DOHH2 (cell line): ENCODE measurements around the gene TSSK1B.

Experiments
- CTCF ChIP-seq: fragments of 200-600 bp; sonication (generic); IDR thresholded peaks from one replicate; pipeline ENCODE4 v1.5.1; 2014; ENCODE audit warnings: antibody characterized with exemption, mild to moderate bottlenecking, low read depth, low read length; ENCODE audit not compliant: poor library complexity, severe bottlenecking
- EZH2phosphoT487 ChIP-seq: fragments of 200-600 bp; sonication (generic); IDR thresholded peaks from 2 replicates; pipeline ENCODE4 v1.6.1; 2017; ENCODE audit warnings: borderline replicate concordance, mild to moderate bottlenecking, antibody characterized with exemption, low read length, moderate library complexity, mixed read lengths

GRCh38 chr5:113433071-113433470 lies 1.7 kb downstream of the TSSK1B start:
- no peak for TF ChIP-seq CTCF
- no peak for TF ChIP-seq EZH2phosphoT487
